ENCODE data around the gene WASF1.

Gene WASF1

GRCh38 chr6:110179406-110180227, at the start of gene WASF1:
Gene WASF1, minus strand, starts transcription at chr6:110179670. Its CDS starts 52,069 bp downstream, at chr6:110127601.
- DNase-seq (ENCODE audit: low read depth in 3 of 3), result peak; percentile 77 to 84 (median 79)

GRCh38 chr6:110226261-110226660, 46.8 kb upstream of the WASF1 start:
- DNase-seq (ENCODE audit: low read depth in 3 of 3), result no peak

- DNase-seq (ENCODE audit: low read depth in 3 of 3), result no peak
These were observed 42.3 kb upstream of the WASF1 start for GRCh38 chr6:110221738-110222137.

GRCh38 chr6:110217266-110217665, 37.8 kb upstream of the WASF1 start:
- no peak for DNase-seq (ENCODE audit: low read depth in 3 of 3)

- no peak for DNase-seq (ENCODE audit: low read depth in 3 of 3)
These were observed 36.7 kb upstream of the WASF1 start for GRCh38 chr6:110216140-110216539.

- DNase-seq (ENCODE audit: low read depth in 3 of 3), result no peak
These were observed 34.9 kb upstream of the WASF1 start for GRCh38 chr6:110214338-110214737.

- no peak for DNase-seq (ENCODE audit: low read depth in 3 of 3)
These were observed 32.3 kb upstream of the WASF1 start for GRCh38 chr6:110211753-110212152.

- DNase-seq (ENCODE audit: low read depth in 3 of 3), result no peak
These were observed 28.2 kb upstream of the WASF1 start for GRCh38 chr6:110207652-110208051.

GRCh38 chr6:110201151-110201884, 21.8 kb upstream of the WASF1 start:
- DNase-seq (ENCODE audit: low read depth in 3 of 3), result no peak

GRCh38 chr6:110198561-110198960, 19.1 kb upstream of the WASF1 start:
- DNase-seq (ENCODE audit: low read depth in 3 of 3), result no peak

- no peak for DNase-seq (ENCODE audit: low read depth in 3 of 3)
These were observed 17.4 kb upstream of the WASF1 start for GRCh38 chr6:110196874-110197273.

GRCh38 chr6:110195639-110196038, 16.2 kb upstream of the WASF1 start:
- DNase-seq (ENCODE audit: low read depth in 3 of 3), result no peak

GRCh38 chr6:110191477-110191876, 12.0 kb upstream of the WASF1 start:
- no peak for DNase-seq (ENCODE audit: low read depth in 3 of 3)

- no peak for DNase-seq (ENCODE audit: low read depth in 3 of 3)
These were observed 11.3 kb upstream of the WASF1 start for GRCh38 chr6:110190726-110191125.

- no peak for DNase-seq (ENCODE audit: low read depth in 3 of 3)
These were observed 9.3 kb upstream of the WASF1 start for GRCh38 chr6:110188791-110189190.

- no peak for DNase-seq (ENCODE audit: low read depth in 3 of 3)
These were observed 6.4 kb upstream of the WASF1 start for GRCh38 chr6:110185879-110186278.

GRCh38 chr6:110183292-110183885, 3.9 kb upstream of the WASF1 start:
- DNase-seq (ENCODE audit: low read depth in 3 of 3), result no peak

- DNase-seq (ENCODE audit: low read depth in 3 of 3), result no peak
These were observed 1.9 kb upstream of the WASF1 start for GRCh38 chr6:110181131-110182030.

- DNase-seq (ENCODE audit: low read depth in 3 of 3), result peak; percentile 10 to 32 (median 26)
These were observed 948 bp upstream of the WASF1 start, which contains the start of gene CDC40 for GRCh38 chr6:110180228-110181008. Gene CDC40, plus strand, starts transcription at chr6:110180427. Its CDS starts 18 bp downstream, at chr6:110180445.

- DNase-seq (ENCODE audit: low read depth in 3 of 3), result peak; percentile 24 to 53 (median 49)
These were observed 654 bp downstream of the WASF1 start for GRCh38 chr6:110178626-110179405.

Data from stimulated activated CD4-positive, alpha-beta T cell treated with anti-CD3 and anti-CD28 coated beads, TNF-alpha, amount 100 ng/mL, for 4 hours (primary cell).